GM12878 (cell line): ENCODE results near the gene CRACDL.
"Not testable (repeated sequence)": the region's sequence is repeated elsewhere in the genome, so short reads cannot be mapped to it uniquely, and the experiment has no call there.

Experiments used
- EP300 ChIP-seq, 2 experiments: fragments of 150-350 bp in 1 of 2; IDR thresholded peaks; 2 replicates each; pipeline ENCODE4 v1.6.1; 2011 to 2012; ENCODE audit warnings: low read depth in 2 of 2, low read length in 2 of 2, borderline replicate concordance in 1 of 2, improper control_type of control experiment in 1 of 2, inconsistent platforms in 1 of 2; ENCODE audit not compliant: control insufficient read depth in 1 of 2
- EZH2 ChIP-seq: IDR thresholded peaks from 2 replicates; pipeline ENCODE4 v1.6.1; 2012; ENCODE audit warnings: low read depth, mild to moderate bottlenecking, control low read depth, inconsistent platforms, low read length, borderline replicate concordance; ENCODE audit not compliant: control insufficient read depth
- NFYB ChIP-seq: IDR thresholded peaks from 2 replicates; pipeline ENCODE4 v1.6.1; 2011; ENCODE audit warnings: low read depth, mild to moderate bottlenecking, low read length, improper control_type of control experiment, moderate library complexity; ENCODE audit not compliant: insufficient read depth
- POLR2AphosphoS5 ChIP-seq: IDR thresholded peaks from 2 replicates; pipeline ENCODE4 v1.6.1; 2011; ENCODE audit warnings: mild to moderate bottlenecking, low read length, inconsistent platforms
- RFX5 ChIP-seq: IDR thresholded peaks from 2 replicates; pipeline ENCODE4 v1.6.1; 2011; ENCODE audit warnings: low read depth, low read length, improper control_type of control experiment
- TF ChIP-seq, protein P1 (sequence below): IDR thresholded peaks from 2 replicates; pipeline ENCODE4 v1.6.1; 2012; ENCODE audit warnings: low read length, inconsistent platforms

DNA sequence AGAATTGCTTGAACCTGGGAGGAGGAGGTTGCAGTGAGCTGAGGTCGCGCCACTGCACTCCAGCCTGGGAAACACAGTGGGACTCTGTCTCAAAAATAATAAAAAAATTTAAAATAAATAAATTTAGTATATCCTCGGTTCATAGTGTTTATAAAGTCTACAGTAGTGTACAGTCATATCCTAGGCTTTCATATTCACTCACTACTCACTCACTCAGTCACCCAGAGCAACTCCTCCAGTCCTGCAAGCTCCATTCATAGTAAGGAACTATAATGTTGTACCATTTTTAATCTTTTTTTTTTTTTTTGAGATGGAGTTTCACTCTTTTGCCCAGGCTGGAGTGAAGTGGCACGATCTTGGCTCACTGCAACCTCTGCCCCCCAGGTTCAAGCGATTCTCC, 58.4 kb downstream of the CRACDL start:
- TF ChIP-seq, protein P1, sequence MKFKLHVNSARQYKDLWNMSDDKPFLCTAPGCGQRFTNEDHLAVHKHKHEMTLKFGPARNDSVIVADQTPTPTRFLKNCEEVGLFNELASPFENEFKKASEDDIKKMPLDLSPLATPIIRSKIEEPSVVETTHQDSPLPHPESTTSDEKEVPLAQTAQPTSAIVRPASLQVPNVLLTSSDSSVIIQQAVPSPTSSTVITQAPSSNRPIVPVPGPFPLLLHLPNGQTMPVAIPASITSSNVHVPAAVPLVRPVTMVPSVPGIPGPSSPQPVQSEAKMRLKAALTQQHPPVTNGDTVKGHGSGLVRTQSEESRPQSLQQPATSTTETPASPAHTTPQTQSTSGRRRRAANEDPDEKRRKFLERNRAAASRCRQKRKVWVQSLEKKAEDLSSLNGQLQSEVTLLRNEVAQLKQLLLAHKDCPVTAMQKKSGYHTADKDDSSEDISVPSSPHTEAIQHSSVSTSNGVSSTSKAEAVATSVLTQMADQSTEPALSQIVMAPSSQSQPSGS = not testable (repeated sequence)
- TF ChIP-seq POLR2AphosphoS5; EZH2; EP300 (IDR thresholded peaks at IDR 0.05; ENCODE audit: borderline replicate concordance in 1 of 2, control insufficient read depth in 1 of 2, low read depth in 2 of 2, low read length in 2 of 2); NFYB; RFX5: not testable (repeated sequence)
